Erythroblast (primary cell): ENCODE data around the gene TMEM33.

ENCODE experiments used
- GATA1 ChIP-seq: IDR thresholded peaks from 2 replicates; pipeline ENCODE4 v1.6.1; 2011; ENCODE audit warnings: low read depth, mild to moderate bottlenecking, control low read depth, low read length, moderate library complexity
- POLR2A ChIP-seq: IDR thresholded peaks from 2 replicates; pipeline ENCODE4 v1.6.1; 2011; ENCODE audit warnings: mild to moderate bottlenecking, low read length

DNA sequence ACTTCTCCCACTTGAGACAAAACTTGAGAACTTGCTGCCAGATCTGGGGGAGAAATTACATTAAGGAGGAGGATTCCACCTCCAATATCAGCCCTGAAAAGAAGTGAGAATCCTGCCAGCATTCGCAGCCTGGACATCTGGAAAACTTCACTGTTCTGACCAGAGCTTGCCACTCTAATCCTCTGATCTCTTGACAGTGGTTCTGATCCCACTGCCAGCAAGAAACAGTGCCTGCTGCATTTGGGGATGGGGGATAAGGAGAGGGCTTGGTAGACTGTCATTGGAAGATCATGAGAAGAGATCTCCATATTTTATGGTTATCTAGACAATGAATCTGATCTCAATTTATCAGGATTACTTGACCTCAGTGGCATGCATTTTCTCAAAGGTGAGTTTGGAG, 49.8 kb upstream of the TMEM33 start:
- no peak for TF ChIP-seq POLR2A
- TF ChIP-seq GATA1 = no peak
